ENCODE data around the gene LYRM9.
"Not testable (repeated sequence)": the region's sequence is repeated elsewhere in the genome, so short reads cannot be mapped to it uniquely, and the experiment has no call there.

The LYRM9 gene

GRCh38 chr17:27845264-27846041 lies 47.7 kb downstream of the LYRM9 start:
- CTCF ChIA-PET: interaction anchor here (0.6 kb wide), 2 partner anchors 34 to 120 kb away, joined by 3 read pairs; no protein-coding TSS in a partner anchor

DNA sequence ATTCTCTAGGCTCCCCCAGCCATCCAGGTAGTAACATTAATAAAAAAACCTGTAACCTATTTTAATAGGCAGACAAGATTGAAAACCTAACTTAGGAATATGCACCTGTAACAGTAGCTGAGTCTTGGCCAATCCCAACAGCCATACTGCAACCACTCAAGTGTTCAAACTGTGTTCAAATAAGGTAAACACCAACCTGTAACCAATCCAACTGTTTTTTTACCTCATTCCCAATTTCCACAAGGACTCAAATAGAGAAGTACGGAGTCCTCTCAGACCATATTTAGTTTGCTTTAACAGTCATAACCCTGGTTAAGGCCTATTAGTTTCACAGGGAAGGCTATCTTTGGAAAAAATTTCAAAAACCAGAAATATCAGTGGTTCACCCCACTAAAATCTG lies 52.5 kb downstream of the LYRM9 start:
- no peaks in the 10 kb centered on the region for H3K4me1 ChIP-seq (ENCODE audit: control insufficient read depth, insufficient read depth, low read length)
- ChIA-PET POLR2A (no interaction called here), CTCF (interaction anchor here (0.9 kb wide), 1 partner anchor 32 kb away, joined by 4 read pairs; no protein-coding TSS in a partner anchor)
- TF ChIP-seq, protein P1, sequence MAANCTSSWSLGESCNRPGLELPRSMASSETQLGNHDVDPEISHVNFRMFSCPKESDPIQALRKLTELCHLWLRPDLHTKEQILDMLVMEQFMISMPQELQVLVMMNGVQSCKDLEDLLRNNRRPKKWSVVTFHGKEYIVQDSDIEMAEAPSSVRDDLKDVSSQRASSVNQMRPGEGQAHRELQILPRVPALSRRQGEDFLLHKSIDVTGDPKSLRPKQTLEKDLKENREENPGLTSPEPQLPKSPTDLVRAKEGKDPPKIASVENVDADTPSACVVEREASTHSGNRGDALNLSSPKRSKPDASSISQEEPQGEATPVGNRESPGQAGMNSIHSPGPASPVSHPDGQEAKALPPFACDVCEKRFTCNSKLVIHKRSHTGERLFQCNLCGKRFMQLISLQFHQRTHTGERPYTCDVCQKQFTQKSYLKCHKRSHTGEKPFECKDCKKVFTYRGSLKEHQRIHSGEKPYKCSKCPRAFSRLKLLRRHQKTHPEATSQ (tag by site-specific recombination; IDR thresholded peaks at IDR 0.05): no peak
- TF ChIP-seq ZNF473 (tag by site-specific recombination; IDR thresholded peaks at IDR 0.05) (no peak), ZNF311 (tag by site-specific recombination; IDR thresholded peaks at IDR 0.05; ENCODE audit: borderline replicate concordance) (no peak), ZNF521 (tag by site-specific recombination; IDR thresholded peaks at IDR 0.05) (no peak), ZSCAN18 (tag by site-specific recombination; IDR thresholded peaks at IDR 0.05) (no peak), ZNF10 (tag by site-specific recombination; IDR thresholded peaks at IDR 0.05) (no peak), YY1 (tag by site-specific recombination; IDR thresholded peaks at IDR 0.05) (no peak), ZNF266 (tag by site-specific recombination; IDR thresholded peaks at IDR 0.05; ENCODE audit: low read depth) (no peak), ZNF274 (IDR thresholded peaks at IDR 0.05; ENCODE audit: low read length) (no peak), ZNF274 (tag by site-specific recombination; IDR thresholded peaks at IDR 0.05; ENCODE audit: borderline replicate concordance) (no peak), ZNF324 (tag by site-specific recombination; IDR thresholded peaks at IDR 0.05) (no peak), ZNF433 (tag by site-specific recombination; IDR thresholded peaks at IDR 0.05; ENCODE audit: low read depth) (no peak), ZNF48 (tag by site-specific recombination; IDR thresholded peaks at IDR 0.05) (no peak), ZNF2 (tag by site-specific recombination; IDR thresholded peaks at IDR 0.05) (no peak), ZNF169 (tag by site-specific recombination; IDR thresholded peaks at IDR 0.05) (no peak), ZNF664 (tag by site-specific recombination; IDR thresholded peaks at IDR 0.05) (no peak), KLF7 (tag by site-specific recombination; IDR thresholded peaks at IDR 0.05; ENCODE audit: borderline replicate concordance) (no peak), KLF1 (tag by site-specific recombination; IDR thresholded peaks at IDR 0.05) (no peak)
- TF ChIP-seq, protein P2, sequence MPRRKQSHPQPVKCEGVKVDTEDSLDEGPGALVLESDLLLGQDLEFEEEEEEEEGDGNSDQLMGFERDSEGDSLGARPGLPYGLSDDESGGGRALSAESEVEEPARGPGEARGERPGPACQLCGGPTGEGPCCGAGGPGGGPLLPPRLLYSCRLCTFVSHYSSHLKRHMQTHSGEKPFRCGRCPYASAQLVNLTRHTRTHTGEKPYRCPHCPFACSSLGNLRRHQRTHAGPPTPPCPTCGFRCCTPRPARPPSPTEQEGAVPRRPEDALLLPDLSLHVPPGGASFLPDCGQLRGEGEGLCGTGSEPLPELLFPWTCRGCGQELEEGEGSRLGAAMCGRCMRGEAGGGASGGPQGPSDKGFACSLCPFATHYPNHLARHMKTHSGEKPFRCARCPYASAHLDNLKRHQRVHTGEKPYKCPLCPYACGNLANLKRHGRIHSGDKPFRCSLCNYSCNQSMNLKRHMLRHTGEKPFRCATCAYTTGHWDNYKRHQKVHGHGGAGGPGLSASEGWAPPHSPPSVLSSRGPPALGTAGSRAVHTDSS (tag by site-specific recombination; IDR thresholded peaks at IDR 0.05): no peak
- H3K27ac ChIP-seq (ENCODE audit: extremely low read depth, low read depth, low read length): no peak overlapping the region
- no peaks in the 10 kb centered on the region for H3K9me3 ChIP-seq (ENCODE audit: control insufficient read depth, insufficient read depth, low read depth, low read length)
- no peaks in the 10 kb centered on the region for H3K36me3 ChIP-seq (ENCODE audit: control insufficient read depth in 2 of 2, insufficient read depth in 1 of 2, low read length in 2 of 2)
- no peak overlapping the region for H3K4me3 ChIP-seq (ENCODE audit: low read depth, low read length)

More at GRCh38 chr17:27845264-27846041, 47.7 kb downstream of the LYRM9 start:
- Histone ChIP-seq H3K4me1 (ENCODE audit: control insufficient read depth, insufficient read depth, low read length) (no peaks in the 10 kb centered on the region), H3K27ac (ENCODE audit: extremely low read depth, low read depth, low read length) (no peak overlapping the region), H3K9me3 (ENCODE audit: control insufficient read depth, insufficient read depth, low read depth, low read length) (no peaks in the 10 kb centered on the region), H3K4me3 (ENCODE audit: low read depth, low read length) (no peak overlapping the region), H3K36me3 (ENCODE audit: control insufficient read depth in 2 of 2, insufficient read depth in 1 of 2, low read length in 2 of 2) (no peaks in the 10 kb centered on the region)
- POLR2A ChIA-PET: no interaction called here
- TF ChIP-seq ZNF24 (tag by site-specific recombination; IDR thresholded peaks at IDR 0.05) (no peak), ZNF18 (tag by site-specific recombination; IDR thresholded peaks at IDR 0.05) (no peak), ZEB2 (tag by site-specific recombination; IDR thresholded peaks at IDR 0.05) (no peak), ZNF629 (tag by site-specific recombination; IDR thresholded peaks at IDR 0.05) (no peak), ZNF274 (IDR thresholded peaks at IDR 0.05; ENCODE audit: low read length) (no peak), ZNF274 (tag by site-specific recombination; IDR thresholded peaks at IDR 0.05; ENCODE audit: borderline replicate concordance) (no peak), ZNF157 (tag by site-specific recombination; IDR thresholded peaks at IDR 0.05) (no peak), ZBTB1 (tag by site-specific recombination; IDR thresholded peaks at IDR 0.05) (no peak), ZNF433 (tag by site-specific recombination; IDR thresholded peaks at IDR 0.05; ENCODE audit: low read depth) (no peak)

- H3K4me3 ChIP-seq (ENCODE audit: low read depth, low read length); H3K36me3 ChIP-seq (ENCODE audit: control insufficient read depth in 2 of 2, insufficient read depth in 1 of 2, low read length in 2 of 2); POLR2A ChIA-PET; H3K9me3 ChIP-seq (ENCODE audit: control insufficient read depth, insufficient read depth, low read depth, low read length); H3K27ac ChIP-seq (ENCODE audit: extremely low read depth, low read depth, low read length); CTCF ChIA-PET; H3K4me1 ChIP-seq (ENCODE audit: control insufficient read depth, insufficient read depth, low read length): not testable (repeated sequence)
Measured at GRCh38 chr17:27840406-27840678, 52.8 kb downstream of the LYRM9 start.

All from HEK293 (cell line).